ENCODE measurements around the gene AFF3. TPM values are rescaled to one million over a fixed set of nuclear protein-coding genes. Genes with fewer than 3 reads are reported as not detected.

The AFF3 gene
- total and polyA plus RNA-seq, 4 donors: 0.48 to 5.3 (median 2.3) TPM

GRCh38 chr2:99607454-99607853, 534.9 kb downstream of the AFF3 start:
- Histone ChIP-seq H3K9ac (ENCODE audit: low read depth in 1 of 2, low read length in 2 of 2) (no peak overlapping the region), H3K36me3 (ENCODE audit: control insufficient read depth in 4 of 4, insufficient read depth in 3 of 4, low read depth in 1 of 4, low read length in 3 of 4) (no peaks in the 10 kb centered on the region), H3K27ac (ENCODE audit: low read depth in 1 of 2, low read length in 2 of 2) (no peak overlapping the region), H3K4me3 (ENCODE audit: low read depth in 1 of 3, low read length in 3 of 3) (no peak overlapping the region), H3K27me3 (ENCODE audit: control insufficient read depth in 4 of 4, insufficient read depth in 4 of 4, low read length in 3 of 4) (no peaks in the 10 kb centered on the region), H3K4me1 (ENCODE audit: control insufficient read depth in 4 of 4, insufficient read depth in 4 of 4, low read length in 3 of 4) (no peaks in the 10 kb centered on the region), H3K9me3 (ENCODE audit: control insufficient read depth in 4 of 4, low read length in 3 of 4) (no peaks in the 10 kb centered on the region)
- no peak for TF ChIP-seq REST (IDR thresholded peaks at IDR 0.05)
- TF ChIP-seq RAD21 (IDR thresholded peaks at IDR 0.05): no peak
- TF ChIP-seq TAF1 (conservative IDR thresholded peaks at IDR 0.05): no peak
- no peak for TF ChIP-seq FOXA1 (IDR thresholded peaks at IDR 0.05)
- TF ChIP-seq GABPA (IDR thresholded peaks at IDR 0.05 in 1 of 2, conservative IDR thresholded peaks at IDR 0.05 in 1 of 2): no peak
- TF ChIP-seq FOXA2 (IDR thresholded peaks at IDR 0.05): no peak
- no peak for TF ChIP-seq ZBTB33 (IDR thresholded peaks at IDR 0.05)
- no peak for TF ChIP-seq HNF4A (conservative IDR thresholded peaks at IDR 0.05)
- no peak for TF ChIP-seq ATF3 (IDR thresholded peaks at IDR 0.05)
- TF ChIP-seq MAX (IDR thresholded peaks at IDR 0.05): no peak
- TF ChIP-seq CTCF (IDR thresholded peaks at IDR 0.05; ENCODE audit: low read depth, low read length, missing input control): no peak
- TF ChIP-seq EGR1 (IDR thresholded peaks at IDR 0.05; ENCODE audit: low read depth in 2 of 2): no peak
- TF ChIP-seq RXRA (IDR thresholded peaks at IDR 0.05): no peak
- TF ChIP-seq YY1 (IDR thresholded peaks at IDR 0.05): no peak
- TF ChIP-seq HNF4G (IDR thresholded peaks at IDR 0.05): no peak
- no peak for TF ChIP-seq NR2F2 (IDR thresholded peaks at IDR 0.05)
- WGBS: 79% methylated on average over 4 of the region's 4 CpGs
- no peak for DNase-seq (ENCODE audit: low spot score)

- H3K4me3 ChIP-seq (ENCODE audit: low read depth in 1 of 3, low read length in 3 of 3): no peak overlapping the region
- H3K27me3 ChIP-seq (ENCODE audit: control insufficient read depth in 4 of 4, insufficient read depth in 4 of 4, low read length in 3 of 4): no peaks in the 10 kb centered on the region
- no peak overlapping the region for H3K9ac ChIP-seq (ENCODE audit: low read depth in 1 of 2, low read length in 2 of 2)
- no peaks in the 10 kb centered on the region for H3K4me1 ChIP-seq (ENCODE audit: control insufficient read depth in 4 of 4, insufficient read depth in 4 of 4, low read length in 3 of 4)
- DNase-seq (ENCODE audit: low spot score): no peak
- H3K27ac ChIP-seq (ENCODE audit: low read depth in 1 of 2, low read length in 2 of 2): no peak overlapping the region
- TF ChIP-seq REST (IDR thresholded peaks at IDR 0.05): no peak
- H3K9me3 ChIP-seq (ENCODE audit: control insufficient read depth in 4 of 4, low read length in 3 of 4): no peaks in the 10 kb centered on the region
- H3K36me3 ChIP-seq (ENCODE audit: control insufficient read depth in 4 of 4, insufficient read depth in 3 of 4, low read depth in 1 of 4, low read length in 3 of 4): no peaks in the 10 kb centered on the region
- WGBS: 88% methylated on average over 7 of the region's 7 CpGs
Measured at GRCh38 chr2:99605036-99605435, 537.4 kb downstream of the AFF3 start.

Data from liver (tissue), 9 donors.